Measurements from ENCODE around the gene CCDC191.

Gene CCDC191

GRCh38 chr3:114093016-114093380 is 36.7 kb upstream of the CCDC191 start:
- no peak for TF ChIP-seq CTCF (IDR thresholded peaks at IDR 0.05)

- no peak for TF ChIP-seq CTCF (IDR thresholded peaks at IDR 0.05)
Measured at GRCh38 chr3:114092151-114093015, 36.1 kb upstream of the CCDC191 start.

GRCh38 chr3:114089675-114090074 is 33.3 kb upstream of the CCDC191 start:
- TF ChIP-seq CTCF (IDR thresholded peaks at IDR 0.05), result no peak

- no peak for TF ChIP-seq CTCF (IDR thresholded peaks at IDR 0.05)
Measured at GRCh38 chr3:114086356-114086755, 30.0 kb upstream of the CCDC191 start.

- TF ChIP-seq CTCF (IDR thresholded peaks at IDR 0.05), result no peak
Measured at GRCh38 chr3:114083112-114083511, 26.8 kb upstream of the CCDC191 start.

GRCh38 chr3:114081037-114081436 is 24.7 kb upstream of the CCDC191 start:
- TF ChIP-seq CTCF (IDR thresholded peaks at IDR 0.05), result no peak

DNA sequence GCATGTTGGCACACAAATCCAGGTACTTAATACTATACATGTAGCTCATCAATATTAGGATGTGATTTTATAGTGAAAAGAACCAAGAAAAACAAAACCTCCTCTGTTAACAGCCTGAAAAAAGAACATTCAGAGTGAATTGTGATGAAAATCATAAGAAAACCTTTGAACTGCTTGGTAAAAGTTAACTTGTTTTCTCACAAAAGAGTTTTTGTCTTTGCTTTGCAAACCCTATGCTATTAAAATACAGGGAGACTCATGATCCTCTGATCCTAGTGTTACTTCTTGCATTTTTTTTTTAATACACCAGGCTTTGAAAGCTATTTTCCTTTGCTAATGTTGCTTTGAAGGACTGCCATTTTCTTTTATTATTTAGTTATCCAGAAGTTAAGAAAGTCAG is 23.9 kb upstream of the CCDC191 start:
- TF ChIP-seq CTCF (IDR thresholded peaks at IDR 0.05), result no peak

All from LNCAP (cell line).